GM12878 (cell line): ENCODE measurements around the gene CYP2C18. TPM values are rescaled to one million over a fixed set of nuclear protein-coding genes. Genes with fewer than 3 reads are reported as not detected.

Experiments
- ATAC-seq: fragments of 200-7000 bp; cut with Tn5 transposase; 3 replicates; pipeline ENCODE4 v1.9.1; 2020; ENCODE audit warnings: mild to moderate bottlenecking, moderate library complexity
- BruUV-seq: library from RNA; stranded (reverse); fragments of 400-500 nt; replicated peaks from 2 replicates; lab custom pipeline; 2021; lab: Mats Ljungman, UMichigan
- CTCF ChIA-PET: fragments of 300-600 bp; sonication (Branson Sonifier 250); formaldehyde crosslinking; extraction: SDS; loops from one replicate; lab custom pipeline; 2021; ENCODE audit warnings: inconsistent platforms; lab: Yijun Ruan, JAX
- POLR2A ChIA-PET: fragments of 350-600 bp; formaldehyde crosslinking; extraction: SDS; loops from one replicate; lab custom pipeline; 2021; ENCODE audit warnings: inconsistent platforms; lab: Charles Lee
- RAD21 ChIA-PET: fragments of 300-600 bp; sonication (Branson Sonifier 250); formaldehyde crosslinking; loops from one replicate; lab custom pipeline; 2023; ENCODE audit warnings: antibody characterized with exemption; ENCODE audit not compliant: unreplicated experiment; lab: Charles Lee
- SMC1A ChIA-PET: fragments of 300-600 bp; sonication (Branson Sonifier 250); formaldehyde crosslinking; loops from one replicate; lab custom pipeline; 2023; ENCODE audit not compliant: unreplicated experiment, uncharacterized antibody; lab: Charles Lee
- DNase-seq: peaks from one replicate; pipeline ENCODE4 v3.0.0-alpha.2; 2011; ENCODE audit warnings: low read depth, low spot score
- FAIRE-seq: peaks from 3 replicates; lab custom pipeline; 2011; peaks lifted over from hg19 to GRCh38; lab: Jason Lieb, UNC
- H2AFZ ChIP-seq: 2 replicates; pipeline ENCODE4 v1.6.0; 2011; ENCODE audit warnings: low read depth, low read length, control low read depth; ENCODE audit not compliant: control insufficient read depth
- H3K27ac ChIP-seq: 2 replicates; pipeline ENCODE4 v1.5.1; 2011; ENCODE audit warnings: control low read depth; ENCODE audit not compliant: control insufficient read depth, insufficient read depth
- H3K27me3 ChIP-seq, 2 experiments: replicated peaks in 1 of 2; 2 replicates each; pipeline versions ENCODE4 v1.6.0 to v1.6.1; 2011; ENCODE audit warnings: low read length in 1 of 2; ENCODE audit not compliant: control insufficient read depth in 2 of 2, insufficient read depth in 2 of 2
- H3K36me3 ChIP-seq, 2 experiments: 2 replicates each; pipeline ENCODE4 v1.5.1; 2011; ENCODE audit warnings: low read length in 1 of 2; ENCODE audit not compliant: control insufficient read depth in 2 of 2, insufficient read depth in 2 of 2
- H3K4me1 ChIP-seq: 2 replicates; pipeline ENCODE4 v1.6.1; 2011; ENCODE audit warnings: mild to moderate bottlenecking, low read length, moderate library complexity, mixed read lengths; ENCODE audit not compliant: control insufficient read depth, insufficient read depth
- H3K4me2 ChIP-seq: 2 replicates; pipeline ENCODE4 v1.6.0; 2011; ENCODE audit warnings: control low read depth; ENCODE audit not compliant: control insufficient read depth, insufficient read depth
- H3K4me3 ChIP-seq: fragments of 200-600 bp; sonication (generic); 2 replicates; pipeline ENCODE4 v1.5.1; 2016
- H3K79me2 ChIP-seq: 2 replicates; pipeline ENCODE4 v1.6.0; 2011; ENCODE audit warnings: low read length; ENCODE audit not compliant: control insufficient read depth, insufficient read depth
- H3K9ac ChIP-seq: 2 replicates; pipeline ENCODE4 v1.8.0; 2011; ENCODE audit warnings: low read length, control low read depth, mixed read lengths; ENCODE audit not compliant: control insufficient read depth, insufficient read depth
- H3K9me3 ChIP-seq: replicated peaks from 3 replicates; pipeline ENCODE4 v1.5.1; 2011; ENCODE audit warnings: mild to moderate bottlenecking, low read length; ENCODE audit not compliant: control insufficient read depth, insufficient read depth
- H4K20me1 ChIP-seq: 2 replicates; pipeline ENCODE4 v1.6.0; 2011; ENCODE audit not compliant: control insufficient read depth, insufficient read depth
- BMI1 ChIP-seq: fragments of 450-650 bp; IDR thresholded peaks from 2 replicates; pipeline ENCODE4 v1.6.1; 2016; ENCODE audit warnings: mild to moderate bottlenecking, moderate library complexity, borderline replicate concordance
- HDAC6 ChIP-seq: fragments of 200-600 bp; sonication (generic); IDR thresholded peaks from one replicate; pipeline ENCODE4 v1.8.0; 2017; ENCODE audit warnings: antibody characterized with exemption; ENCODE audit not compliant: unreplicated experiment
- MEF2B ChIP-seq: fragments of 450-650 bp; IDR thresholded peaks from 2 replicates; pipeline ENCODE4 v1.6.1; 2018; ENCODE audit warnings: mild to moderate bottlenecking, moderate library complexity; ENCODE audit not compliant: partially characterized antibody, poor library complexity, severe bottlenecking
- NFXL1 ChIP-seq: fragments of 450-650 bp; IDR thresholded peaks from 2 replicates; pipeline ENCODE4 v1.6.1; 2017; ENCODE audit warnings: antibody characterized with exemption, mild to moderate bottlenecking, borderline replicate concordance
- WGBS: methylation state at CpG from one replicate; pipeline ENCODE4 v1.1.6; 2016; ENCODE audit warnings: low lambda C conversion rate; ENCODE audit not compliant: insufficient replicate concordance, insufficient coverage; ENCODE audit errors: missing lambda C conversion rate; 5-methylcytosine and 5-hydroxymethylcytosine counted together
- in situ Hi-C: fragments of 300-500 bp; cut with MboI; formaldehyde crosslinking; loops from 9 replicates; pipeline ENCODE4 v1.14.3; 2018; ENCODE audit warnings: mixed read lengths
- intact Hi-C: fragments of 100-400 bp; cut with micrococcal nuclease; formaldehyde crosslinking; loops from one replicate; pipeline ENCODE4 v1.14.2; 2022; ENCODE audit not compliant: unreplicated experiment
- polyA plus RNA-seq, 11 experiments: library from polyadenylated mRNA; depleted of rRNA in 4 of 11; unstranded in 6 of 11; stranded (reverse) in 5 of 11; fragments of >200 nt; fragmentation: Nextera tagmentation in 4 of 11; fragmentation: Illumina TruSeq in 1 of 11; extraction: Ambion mirVana in 4 of 11; extraction: Trizol in 1 of 11; gene quantifications; 1 replicate in 1 of 11; 2 replicates in 10 of 11; pipeline versions ENCODE4 v1.2.1 to v1.2.3, GENCODE V29; 2011 to 2016; ENCODE audit warnings: inconsistent platforms in 2 of 11, missing spikeins in 2 of 11, low read depth in 1 of 11
- total RNA-seq, 4 experiments: library from RNA; depleted of rRNA in 3 of 4; stranded (reverse); fragments of >200 nt in 3 of 4; fragmentation: Illumina TruSeq in 1 of 4; extraction: Trizol in 1 of 4; gene quantifications; 2 replicates each; pipeline versions ENCODE4 v1.2.1 to v1.2.3, GENCODE V29; 2013 to 2021
- TF ChIP-seq, protein P1 (sequence below): fragments of 450-650 bp; formaldehyde crosslinking; IDR thresholded peaks from 2 replicates; pipeline ENCODE4 v1.5.0; 2022; ENCODE audit warnings: mild to moderate bottlenecking, missing genetic modification characterization

CYP2C18 gene
- total and polyA plus RNA-seq, 10 of the 15 experiments (the other 5 are each of a cell fraction or from before 2014, with no cell fraction given), result 0.05 to 0.12 (median 0.07) TPM; not detected in 5

GRCh38 chr10:94644352-94644751 is 39.2 kb upstream of the CYP2C18 start:
- H3K36me3 ChIP-seq, result no peaks in the 10 kb centered on the region
- POLR2A ChIA-PET, result no interaction called here
- TF ChIP-seq HDAC6 (no peak), MEF2B (no peak), NFXL1 (no peak), BMI1 (no peak)
- TF ChIP-seq, protein P1, sequence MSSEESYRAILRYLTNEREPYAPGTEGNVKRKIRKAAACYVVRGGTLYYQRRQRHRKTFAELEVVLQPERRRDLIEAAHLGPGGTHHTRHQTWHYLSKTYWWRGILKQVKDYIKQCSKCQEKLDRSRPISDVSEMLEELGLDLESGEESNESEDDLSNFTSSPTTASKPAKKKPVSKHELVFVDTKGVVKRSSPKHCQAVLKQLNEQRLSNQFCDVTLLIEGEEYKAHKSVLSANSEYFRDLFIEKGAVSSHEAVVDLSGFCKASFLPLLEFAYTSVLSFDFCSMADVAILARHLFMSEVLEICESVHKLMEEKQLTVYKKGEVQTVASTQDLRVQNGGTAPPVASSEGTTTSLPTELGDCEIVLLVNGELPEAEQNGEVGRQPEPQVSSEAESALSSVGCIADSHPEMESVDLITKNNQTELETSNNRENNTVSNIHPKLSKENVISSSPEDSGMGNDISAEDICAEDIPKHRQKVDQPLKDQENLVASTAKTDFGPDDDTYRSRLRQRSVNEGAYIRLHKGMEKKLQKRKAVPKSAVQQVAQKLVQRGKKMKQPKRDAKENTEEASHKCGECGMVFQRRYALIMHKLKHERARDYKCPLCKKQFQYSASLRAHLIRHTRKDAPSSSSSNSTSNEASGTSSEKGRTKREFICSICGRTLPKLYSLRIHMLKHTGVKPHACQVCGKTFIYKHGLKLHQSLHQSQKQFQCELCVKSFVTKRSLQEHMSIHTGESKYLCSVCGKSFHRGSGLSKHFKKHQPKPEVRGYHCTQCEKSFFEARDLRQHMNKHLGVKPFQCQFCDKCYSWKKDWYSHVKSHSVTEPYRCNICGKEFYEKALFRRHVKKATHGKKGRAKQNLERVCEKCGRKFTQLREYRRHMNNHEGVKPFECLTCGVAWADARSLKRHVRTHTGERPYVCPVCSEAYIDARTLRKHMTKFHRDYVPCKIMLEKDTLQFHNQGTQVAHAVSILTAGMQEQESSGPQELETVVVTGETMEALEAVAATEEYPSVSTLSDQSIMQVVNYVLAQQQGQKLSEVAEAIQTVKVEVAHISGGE (CRISPR knock-in tag), result no peak
- no peak overlapping the region for H3K9ac ChIP-seq
- H4K20me1 ChIP-seq, result no peaks in the 10 kb centered on the region
- CTCF ChIA-PET, result interaction anchor here (1.3 kb wide), 1 partner anchor 15 kb away, joined by 3 read pairs; no protein-coding TSS in a partner anchor
- no peaks in the 10 kb centered on the region for H3K79me2 ChIP-seq
- RAD21 ChIA-PET, result no interaction called here
- H3K4me2 ChIP-seq, result no peak overlapping the region
- WGBS, result 0% methylated on average over 1 of the region's 1 CpG
- no peaks in the 10 kb centered on the region; the same call in 2 of the 3 replicates for H3K9me3 ChIP-seq
- ATAC-seq (no peak), DNase-seq (no peak), FAIRE-seq (no peak)
- H3K27ac ChIP-seq, result no peak overlapping the region
- SMC1A ChIA-PET, result no interaction called here
- intact Hi-C loops (no loop called here), in situ Hi-C loops (no loop called here)
- H2AFZ ChIP-seq, result no peak overlapping the region
- peaks cover 9% of the 10 kb centered on the region for H3K4me1 ChIP-seq
- no TSS peak for BruUV-seq
- no peak overlapping the region for H3K4me3 ChIP-seq
- H3K27me3 ChIP-seq, result no peaks in the 10 kb centered on the region
